NCI-H187 treated with DMSO at 0.1 percent for 48 hours (cell line): ENCODE measurements around the gene HOXD3.

Source experiments
- DNase-seq: peaks from one replicate; lab custom pipeline; 2025; lab: John Stamatoyannopoulos, UW

The HOXD3 gene

DNA sequence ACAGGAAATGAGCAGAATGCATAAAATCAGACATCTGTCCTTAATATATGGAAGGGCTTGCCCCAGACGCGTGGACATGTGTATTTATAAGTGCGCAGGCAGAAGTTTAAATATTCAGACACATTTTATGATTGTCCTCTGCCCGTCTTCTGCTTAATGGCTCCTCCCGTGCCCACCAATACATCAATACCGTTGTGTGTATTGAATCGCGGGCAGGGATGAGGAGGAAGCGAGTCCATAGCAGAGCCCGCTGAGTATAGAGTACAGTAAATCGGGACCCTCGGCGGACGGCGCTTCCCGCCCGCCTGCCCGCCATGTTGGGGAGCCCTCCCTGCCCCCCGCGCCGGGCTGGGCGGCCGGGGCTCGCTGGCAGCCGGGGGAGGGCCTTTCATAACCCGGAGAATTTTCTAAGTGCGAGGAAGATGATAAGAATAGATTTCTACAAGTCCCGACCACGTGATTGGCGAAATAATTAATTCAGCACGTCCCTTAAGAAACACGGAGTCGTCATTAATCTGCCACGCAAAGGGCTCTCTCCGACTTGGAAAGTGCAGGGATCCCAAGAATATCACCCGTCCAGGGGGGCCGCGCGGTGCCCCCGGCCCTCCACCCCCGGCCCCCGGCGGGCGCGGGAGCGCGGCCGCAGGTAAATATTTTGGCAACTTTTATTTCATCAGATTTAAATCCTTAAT is at the start of gene HOXD3:
TSS of gene HOXD3 (plus strand) at position 501 of the 692 bp plus-strand sequence. CDS start 11,808 bp downstream, outside the sequence.
- no peak for DNase-seq

GRCh38 chr2:176107731-176108181 is 49.4 kb upstream of the HOXD3 start:
- DNase-seq: no peak

GRCh38 chr2:176109192-176109901 is 47.8 kb upstream of the HOXD3 start:
- no peak for DNase-seq

- DNase-seq: no peak
These were observed 47.2 kb upstream of the HOXD3 start for GRCh38 chr2:176109946-176110345.

DNA sequence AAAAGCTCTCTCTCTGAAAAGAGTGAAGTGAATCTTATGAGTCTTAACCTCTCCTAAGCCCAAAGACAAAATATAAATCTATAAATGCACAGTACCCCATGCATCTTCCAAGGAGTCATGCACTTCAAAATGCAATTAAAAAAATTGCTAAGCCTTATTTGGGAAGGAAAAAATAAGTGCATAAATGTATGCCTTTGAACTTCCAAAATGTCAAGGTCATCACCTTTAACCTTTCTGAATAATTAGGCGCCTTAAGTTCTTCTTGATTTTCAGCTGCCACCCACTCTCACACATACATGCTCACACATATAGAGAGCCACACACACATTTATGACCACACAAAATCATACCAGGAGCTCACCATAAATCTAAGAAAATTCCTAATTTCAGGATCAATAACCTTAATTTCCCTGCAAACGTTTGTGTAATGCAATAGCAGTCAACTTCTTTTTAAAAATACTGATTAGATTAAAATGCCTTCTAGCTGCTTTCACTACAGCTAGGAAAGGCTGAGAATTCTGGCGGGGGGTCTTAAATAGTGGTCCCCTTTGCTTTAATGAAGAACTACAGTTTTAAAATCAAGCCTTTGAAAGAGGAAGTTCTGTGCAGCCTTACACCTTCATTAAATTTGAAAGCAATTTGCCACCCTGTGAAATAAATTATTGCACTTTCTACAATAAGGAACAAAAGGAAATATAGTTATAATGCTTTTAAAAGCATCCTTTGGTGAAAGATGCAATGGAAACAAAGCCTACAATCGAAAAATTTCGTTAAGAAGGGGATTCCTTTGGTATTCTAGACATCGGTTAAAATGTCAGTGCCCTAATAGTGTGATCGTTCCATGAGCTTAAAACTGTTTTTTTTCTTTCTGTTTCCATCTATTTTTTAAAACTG is 46.4 kb upstream of the HOXD3 start:
- DNase-seq: no peak

DNA sequence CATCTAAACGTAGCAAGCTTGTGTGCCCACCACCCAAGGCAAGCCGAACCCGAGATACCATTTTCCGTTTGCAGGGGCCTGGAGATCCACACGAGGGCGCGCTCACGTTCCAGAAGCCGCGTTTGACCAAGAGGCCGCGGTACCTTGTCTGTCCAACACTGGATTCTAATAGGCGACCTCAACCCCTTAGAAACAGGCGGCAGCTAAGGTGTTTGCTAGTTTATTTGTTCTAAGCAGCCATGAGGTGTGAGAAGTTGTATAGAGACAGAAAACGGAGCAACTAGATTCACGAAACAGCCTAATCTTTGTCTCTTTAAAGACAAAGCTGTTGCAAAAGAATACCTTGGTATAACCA is 45.8 kb upstream of the HOXD3 start:
- DNase-seq: no peak

DNA sequence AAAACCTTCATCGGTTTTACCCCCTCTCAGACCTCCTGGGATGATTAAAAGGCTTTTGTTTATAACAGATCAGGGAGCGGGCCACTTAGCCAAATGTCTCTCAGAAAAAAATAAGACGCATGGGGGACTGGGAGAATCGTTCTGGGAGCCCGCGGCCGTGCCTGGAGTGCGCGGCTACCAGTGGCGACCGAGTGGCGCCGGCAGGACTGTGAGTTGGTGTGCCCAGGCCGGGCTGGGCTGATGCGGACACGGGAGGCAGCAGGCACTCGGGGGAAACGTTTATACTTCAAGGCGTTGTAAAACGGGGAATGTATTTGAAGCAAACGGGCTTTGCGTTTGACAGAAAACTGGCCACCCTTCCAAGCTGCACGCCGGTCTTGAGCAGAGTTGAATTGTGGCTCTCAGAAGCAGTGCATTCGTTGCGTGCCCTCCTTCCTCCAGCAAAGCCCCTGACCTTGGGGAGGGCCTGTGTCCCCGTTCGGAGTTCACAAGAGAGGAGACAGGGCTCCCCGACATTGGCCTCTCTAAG is 45.2 kb upstream of the HOXD3 start:
- no peak for DNase-seq

GRCh38 chr2:176112375-176113302 is 44.5 kb upstream of the HOXD3 start:
- DNase-seq: no peak

DNA sequence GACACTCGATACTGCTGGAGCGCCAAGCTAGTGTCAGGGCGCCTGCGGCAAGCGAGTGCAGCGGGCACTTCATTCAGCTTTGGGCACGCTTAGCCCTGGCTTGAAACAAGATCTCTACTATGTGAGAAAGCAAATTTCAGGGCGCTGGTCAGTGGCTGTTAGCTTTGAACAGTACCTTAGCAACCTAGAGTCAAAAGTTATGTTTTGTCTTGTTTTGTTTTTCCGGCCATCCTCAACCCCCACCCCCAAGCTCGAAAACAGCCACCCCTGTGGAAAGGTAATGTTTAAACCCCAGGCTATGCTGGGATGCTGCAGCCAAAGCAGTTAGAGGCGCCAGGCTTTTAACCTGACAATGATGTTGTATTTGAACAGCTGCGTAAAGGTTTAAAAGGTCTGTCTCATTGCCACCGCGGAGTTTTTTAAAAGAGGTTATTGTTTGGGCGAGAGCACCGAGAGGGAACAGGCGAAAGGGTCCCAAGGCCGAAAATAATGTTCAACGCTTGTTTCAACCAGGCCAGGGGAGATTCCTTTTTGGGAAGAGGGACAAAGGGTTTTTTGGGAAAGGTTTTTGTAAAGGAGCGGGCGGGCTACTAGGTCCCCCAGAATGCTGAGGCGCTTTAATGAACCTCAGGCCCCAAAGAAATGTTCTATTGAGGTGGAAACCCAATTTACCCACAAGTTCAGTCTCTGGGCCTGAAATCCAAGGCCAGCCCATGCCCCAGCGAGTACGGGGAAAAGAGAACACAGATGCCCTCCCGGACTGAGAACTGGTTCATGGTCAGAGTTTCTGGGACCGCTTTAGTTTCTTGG is 42.8 kb upstream of the HOXD3 start:
- DNase-seq: no peak

DNA sequence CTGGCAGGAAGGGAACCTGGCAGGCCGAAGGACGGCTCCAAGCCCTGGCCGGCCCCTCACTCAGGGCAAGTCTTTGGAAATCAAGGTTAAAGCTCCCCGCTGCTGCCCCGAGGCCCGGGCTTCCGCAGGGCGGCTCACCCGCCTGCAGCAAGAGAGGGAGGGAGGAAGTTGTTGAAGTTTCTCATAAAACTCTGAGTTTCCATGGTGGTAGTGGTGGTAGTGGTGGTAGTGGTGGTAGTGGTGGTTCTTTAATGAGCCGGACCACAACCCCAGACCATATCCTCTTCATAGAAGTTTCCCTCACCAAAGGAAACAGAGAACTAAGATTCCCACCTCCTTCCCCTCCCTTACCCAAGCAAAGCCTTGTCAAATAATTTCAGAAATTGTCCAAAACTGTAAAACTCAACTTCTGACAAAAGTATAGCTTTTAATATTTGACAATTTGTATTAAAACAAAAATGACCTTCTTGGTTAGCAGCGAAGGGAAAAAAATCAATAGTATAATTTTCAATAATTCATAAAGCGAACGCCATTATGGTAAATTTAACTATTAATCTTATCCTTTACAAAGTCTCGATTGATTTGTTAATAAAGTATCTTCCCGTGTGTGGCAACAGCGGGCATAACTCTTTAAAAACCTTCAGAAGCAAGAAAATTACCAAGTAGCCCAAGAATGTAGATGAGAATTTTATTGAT is 42.0 kb upstream of the HOXD3 start:
- DNase-seq: no peak

GRCh38 chr2:176115883-176116813 is 41.0 kb upstream of the HOXD3 start, which contains the start of gene HOXD10:
TSS of gene HOXD10 (plus strand) at chr2:176116778. CDS start at chr2:176116834, 56 bp downstream.
- DNase-seq: no peak

GRCh38 chr2:176117162-176117822 is 39.8 kb upstream of the HOXD3 start:
- DNase-seq: no peak

GRCh38 chr2:176117823-176118371 is 39.2 kb upstream of the HOXD3 start:
- no peak for DNase-seq

DNA sequence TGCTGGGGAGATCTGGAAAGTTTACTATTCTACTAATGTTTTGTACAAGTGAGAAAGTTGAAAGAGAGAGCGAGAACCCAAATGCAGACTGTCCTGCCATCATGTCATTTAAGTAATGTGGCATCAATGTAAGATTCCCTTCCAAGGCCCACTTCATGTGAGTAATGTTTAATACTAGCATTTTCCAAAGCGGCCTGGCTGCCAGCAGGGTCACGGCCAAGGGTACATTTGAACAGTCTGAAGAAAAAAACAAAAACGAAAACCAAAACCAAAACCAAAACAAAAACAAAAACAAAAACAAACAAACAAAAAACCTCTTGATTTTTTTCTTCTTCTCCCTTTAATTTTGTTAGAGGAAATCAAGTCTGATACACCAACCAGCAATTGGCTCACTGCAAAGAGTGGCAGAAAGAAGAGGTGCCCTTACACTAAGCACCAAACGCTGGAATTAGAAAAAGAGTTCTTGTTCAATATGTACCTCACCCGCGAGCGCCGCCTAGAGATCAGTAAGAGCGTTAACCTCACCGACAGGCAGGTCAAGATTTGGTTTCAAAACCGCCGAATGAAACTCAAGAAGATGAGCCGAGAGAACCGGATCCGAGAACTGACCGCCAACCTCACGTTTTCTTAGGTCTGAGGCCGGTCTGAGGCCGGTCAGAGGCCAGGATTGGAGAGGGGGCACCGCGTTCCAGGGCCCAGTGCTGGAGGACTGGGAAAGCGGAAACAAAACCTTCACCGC is 38.3 kb upstream of the HOXD3 start:
- DNase-seq: no peak

- no peak for DNase-seq
These were observed 36.5 kb upstream of the HOXD3 start for GRCh38 chr2:176120364-176121189.
